Measurements from ENCODE around the gene SERPINE1.
"Not testable (repeated sequence)": the region's sequence is repeated elsewhere in the genome, so short reads cannot be mapped to it uniquely, and the experiment has no call there.

SERPINE1 gene

DNA sequence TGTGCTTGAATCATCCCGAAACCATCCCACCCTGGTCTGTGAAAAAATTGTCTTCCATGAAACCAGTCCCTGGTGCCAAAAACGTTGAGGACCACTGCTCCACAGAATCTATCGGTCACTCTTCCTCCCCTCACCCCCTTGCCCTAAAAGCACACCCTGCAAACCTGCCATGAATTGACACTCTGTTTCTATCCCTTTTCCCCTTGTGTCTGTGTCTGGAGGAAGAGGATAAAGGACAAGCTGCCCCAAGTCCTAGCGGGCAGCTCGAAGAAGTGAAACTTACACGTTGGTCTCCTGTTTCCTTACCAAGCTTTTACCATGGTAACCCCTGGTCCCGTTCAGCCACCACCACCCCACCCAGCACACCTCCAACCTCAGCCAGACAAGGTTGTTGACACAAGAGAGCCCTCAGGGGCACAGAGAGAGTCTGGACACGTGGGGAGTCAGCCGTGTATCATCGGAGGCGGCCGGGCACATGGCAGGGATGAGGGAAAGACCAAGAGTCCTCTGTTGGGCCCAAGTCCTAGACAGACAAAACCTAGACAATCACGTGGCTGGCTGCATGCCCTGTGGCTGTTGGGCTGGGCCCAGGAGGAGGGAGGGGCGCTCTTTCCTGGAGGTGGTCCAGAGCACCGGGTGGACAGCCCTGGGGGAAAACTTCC lies 784 bp upstream of the SERPINE1 start:
- no peak for DNase-seq

DNA sequence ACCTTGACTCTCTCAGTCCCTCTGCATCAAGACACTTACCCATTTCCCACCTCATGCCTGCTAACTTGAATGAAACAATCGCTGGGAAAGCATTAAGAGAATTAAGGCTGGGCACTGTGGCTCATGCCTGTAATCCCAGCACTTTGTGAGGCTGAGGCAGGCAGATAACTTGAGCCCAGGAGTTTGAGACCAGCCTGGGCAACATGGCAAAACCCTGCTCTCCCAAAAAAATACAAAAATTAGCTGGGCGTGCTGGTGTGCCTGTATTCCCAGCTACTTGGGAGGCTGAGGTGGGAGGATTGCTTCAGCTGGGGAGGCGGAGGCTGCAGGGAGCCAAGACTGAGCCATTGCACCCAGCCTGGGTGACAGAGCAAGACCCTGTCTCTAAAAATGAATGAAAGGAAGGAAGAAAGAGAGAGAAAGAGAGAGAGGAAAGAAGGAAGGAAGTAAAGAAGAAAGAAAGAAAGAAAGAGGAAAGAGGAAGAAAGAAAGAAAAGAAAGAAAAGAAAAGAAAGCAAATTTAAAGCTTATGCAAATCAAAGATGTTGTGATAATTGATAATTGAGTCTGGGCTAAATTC lies 646 bp downstream of the SERPINE1 start:
- no peak for DNase-seq

DNA sequence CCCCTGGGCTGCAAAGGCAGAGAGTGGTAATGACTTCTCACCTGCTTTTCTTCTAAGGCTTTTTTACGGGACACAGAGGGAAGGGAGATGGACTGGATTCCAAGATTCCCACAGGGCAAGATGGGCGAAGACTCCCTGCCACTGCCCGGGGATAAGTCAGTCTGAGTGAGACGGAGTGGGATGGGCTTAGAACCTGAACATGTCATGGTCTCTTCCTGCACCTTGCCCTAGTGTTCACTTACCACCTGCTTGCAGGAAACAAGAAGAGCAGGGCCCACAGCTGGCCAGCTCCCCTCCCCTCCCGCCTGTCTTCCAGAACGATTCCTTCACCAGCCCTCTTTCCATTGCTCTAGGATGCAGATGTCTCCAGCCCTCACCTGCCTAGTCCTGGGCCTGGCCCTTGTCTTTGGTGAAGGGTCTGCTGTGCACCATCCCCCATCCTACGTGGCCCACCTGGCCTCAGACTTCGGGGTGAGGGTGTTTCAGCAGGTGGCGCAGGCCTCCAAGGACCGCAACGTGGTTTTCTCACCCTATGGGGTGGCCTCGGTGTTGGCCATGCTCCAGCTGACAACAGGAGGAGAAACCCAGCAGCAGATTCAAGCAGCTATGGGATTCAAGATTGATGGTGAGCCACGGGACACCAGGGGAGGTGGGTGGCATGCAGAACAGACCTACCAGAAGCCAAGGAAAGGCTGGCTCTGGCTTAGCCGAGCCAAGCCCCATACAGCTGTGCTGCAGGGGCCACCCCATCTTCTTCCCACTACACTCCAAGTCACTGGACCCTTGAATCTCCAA lies 1.3 kb downstream of the SERPINE1 start:
- no peak for DNase-seq

DNA sequence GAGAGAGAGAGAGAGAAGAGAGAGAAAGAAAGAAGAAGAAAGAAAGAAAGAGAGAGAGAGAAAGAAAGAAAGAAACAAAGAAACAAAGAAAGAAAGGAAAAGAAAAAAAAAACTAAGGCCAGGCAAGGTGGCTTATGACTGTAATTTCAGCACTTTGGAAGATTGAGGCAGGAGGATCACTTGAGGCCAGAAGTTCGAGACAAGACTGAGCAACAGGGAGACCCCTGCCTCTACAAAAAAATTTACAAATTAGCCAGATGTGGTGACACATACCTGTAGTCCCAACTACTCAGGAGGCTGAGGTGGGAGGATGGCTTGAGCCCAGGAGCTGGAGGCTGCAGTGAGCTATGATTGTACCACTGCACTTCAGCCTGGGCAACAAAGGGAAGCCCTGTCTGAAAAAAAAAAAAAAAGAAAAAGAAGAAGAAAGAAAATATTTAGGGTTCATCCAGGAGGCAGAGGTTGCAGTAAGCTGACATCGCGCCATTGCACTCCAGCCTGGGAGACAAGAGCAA lies 2.8 kb downstream of the SERPINE1 start:
- no peak for DNase-seq

DNA sequence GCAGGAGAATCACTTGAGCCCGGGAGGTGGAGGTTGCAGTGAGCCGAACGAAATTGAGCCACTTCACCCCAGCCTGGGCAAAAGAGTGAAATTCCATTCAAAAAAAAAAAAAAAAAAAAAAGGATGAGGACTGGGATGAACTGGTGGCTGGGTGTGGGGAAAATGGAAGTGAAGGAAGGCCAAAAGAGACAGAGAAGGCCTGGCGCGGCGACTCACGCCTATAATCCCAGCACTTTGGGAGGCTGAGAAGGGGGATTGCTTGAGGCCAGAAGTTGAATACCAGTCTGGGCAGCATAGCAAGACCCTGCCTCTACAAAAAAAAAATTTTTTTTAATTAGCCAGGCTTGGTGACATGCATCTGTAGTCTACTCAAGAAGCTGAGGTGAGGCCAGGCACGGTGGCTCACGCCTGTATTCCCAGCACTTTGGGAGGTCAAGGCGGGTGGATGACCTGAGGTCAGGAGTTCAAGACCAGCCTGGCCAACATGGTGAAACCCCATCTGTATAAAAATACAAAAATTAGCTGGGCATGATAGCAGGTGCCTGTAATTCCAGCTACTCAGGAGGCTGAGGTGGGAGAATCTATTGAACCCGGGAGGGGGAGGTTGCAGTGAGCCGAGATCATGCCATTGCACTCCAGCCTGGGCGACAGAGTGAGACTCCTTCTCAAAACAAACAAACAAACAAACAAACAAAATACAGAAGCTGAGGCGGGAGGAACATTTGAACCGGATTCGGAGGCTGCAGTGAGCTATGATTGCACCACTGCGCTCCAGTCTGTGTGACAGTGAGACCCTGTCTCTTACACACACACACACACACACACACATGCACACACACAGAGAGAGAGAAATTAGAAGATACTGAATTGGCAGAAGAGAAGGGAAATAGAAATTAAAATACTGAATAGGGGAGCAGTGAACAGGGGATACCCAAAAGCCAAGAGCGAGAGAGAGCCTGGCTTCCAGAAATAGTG lies 6.0 kb downstream of the SERPINE1 start:
- not testable (repeated sequence) for DNase-seq

DNA sequence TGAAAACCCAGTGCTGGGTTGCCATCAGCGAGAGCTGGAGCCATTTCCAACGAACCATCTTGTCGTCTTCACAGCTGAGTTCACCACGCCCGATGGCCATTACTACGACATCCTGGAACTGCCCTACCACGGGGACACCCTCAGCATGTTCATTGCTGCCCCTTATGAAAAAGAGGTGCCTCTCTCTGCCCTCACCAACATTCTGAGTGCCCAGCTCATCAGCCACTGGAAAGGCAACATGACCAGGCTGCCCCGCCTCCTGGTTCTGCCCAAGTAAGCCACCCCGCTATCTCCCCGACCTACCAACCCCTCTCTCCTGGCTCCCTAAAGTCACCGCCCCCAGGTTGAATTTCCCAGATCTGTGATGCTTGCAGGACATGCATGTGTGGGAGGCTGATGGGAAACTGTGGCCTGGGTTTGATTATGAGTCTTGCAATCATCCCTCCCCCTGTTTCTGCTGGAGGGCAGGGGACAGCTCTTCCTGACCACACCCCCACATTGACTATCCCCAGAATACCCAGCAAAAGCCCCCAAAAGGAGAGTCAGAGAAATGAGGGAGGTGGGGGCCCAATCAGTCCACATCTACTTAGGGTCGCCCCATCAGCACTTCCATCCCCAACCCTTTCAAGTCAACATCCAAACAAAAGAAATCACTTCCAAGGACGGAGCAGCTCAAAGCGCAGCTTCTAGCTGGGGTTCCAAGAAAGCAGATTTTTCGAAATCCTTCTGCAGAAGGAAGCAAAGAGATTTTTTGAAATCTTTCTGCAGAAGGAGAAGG lies 6.9 kb downstream of the SERPINE1 start:
- DNase-seq: no peak

DNA sequence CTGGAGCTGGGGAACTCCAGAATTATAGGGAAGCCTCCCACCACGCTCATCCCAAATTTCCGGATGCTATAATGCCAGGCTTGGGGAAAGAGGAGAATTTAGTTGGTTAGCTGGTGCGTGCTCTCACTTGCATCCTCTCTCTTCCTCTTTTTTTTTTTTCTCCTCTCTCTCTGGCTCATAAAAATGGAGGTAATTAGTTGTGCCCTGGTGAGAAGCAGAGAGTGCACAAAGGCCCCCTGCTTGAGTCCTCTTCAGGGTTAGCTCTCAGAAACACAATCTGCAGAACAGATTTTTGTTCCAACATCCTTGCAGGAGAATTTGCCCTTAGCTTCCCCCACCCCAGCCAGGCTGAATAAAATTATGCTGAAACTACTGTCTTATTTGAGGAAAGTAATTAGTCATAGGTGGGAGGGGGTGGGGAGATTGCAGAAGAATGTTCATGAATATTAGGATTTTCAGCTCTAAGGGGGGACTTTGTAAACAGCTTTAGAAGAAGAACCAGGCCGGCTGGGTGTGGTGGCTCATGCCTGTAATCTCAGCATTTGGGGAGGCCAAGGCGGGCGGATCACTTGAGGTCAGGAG lies 7.6 kb downstream of the SERPINE1 start:
- no peak for DNase-seq

DNA sequence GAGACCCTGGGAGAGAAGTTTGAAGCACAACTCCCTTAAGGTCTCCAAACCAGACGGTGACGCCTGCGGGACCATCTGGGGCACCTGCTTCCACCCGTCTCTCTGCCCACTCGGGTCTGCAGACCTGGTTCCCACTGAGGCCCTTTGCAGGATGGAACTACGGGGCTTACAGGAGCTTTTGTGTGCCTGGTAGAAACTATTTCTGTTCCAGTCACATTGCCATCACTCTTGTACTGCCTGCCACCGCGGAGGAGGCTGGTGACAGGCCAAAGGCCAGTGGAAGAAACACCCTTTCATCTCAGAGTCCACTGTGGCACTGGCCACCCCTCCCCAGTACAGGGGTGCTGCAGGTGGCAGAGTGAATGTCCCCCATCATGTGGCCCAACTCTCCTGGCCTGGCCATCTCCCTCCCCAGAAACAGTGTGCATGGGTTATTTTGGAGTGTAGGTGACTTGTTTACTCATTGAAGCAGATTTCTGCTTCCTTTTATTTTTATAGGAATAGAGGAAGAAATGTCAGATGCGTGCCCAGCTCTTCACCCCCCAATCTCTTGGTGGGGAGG lies 10.8 kb downstream of the SERPINE1 start:
- no peak for DNase-seq

DNA sequence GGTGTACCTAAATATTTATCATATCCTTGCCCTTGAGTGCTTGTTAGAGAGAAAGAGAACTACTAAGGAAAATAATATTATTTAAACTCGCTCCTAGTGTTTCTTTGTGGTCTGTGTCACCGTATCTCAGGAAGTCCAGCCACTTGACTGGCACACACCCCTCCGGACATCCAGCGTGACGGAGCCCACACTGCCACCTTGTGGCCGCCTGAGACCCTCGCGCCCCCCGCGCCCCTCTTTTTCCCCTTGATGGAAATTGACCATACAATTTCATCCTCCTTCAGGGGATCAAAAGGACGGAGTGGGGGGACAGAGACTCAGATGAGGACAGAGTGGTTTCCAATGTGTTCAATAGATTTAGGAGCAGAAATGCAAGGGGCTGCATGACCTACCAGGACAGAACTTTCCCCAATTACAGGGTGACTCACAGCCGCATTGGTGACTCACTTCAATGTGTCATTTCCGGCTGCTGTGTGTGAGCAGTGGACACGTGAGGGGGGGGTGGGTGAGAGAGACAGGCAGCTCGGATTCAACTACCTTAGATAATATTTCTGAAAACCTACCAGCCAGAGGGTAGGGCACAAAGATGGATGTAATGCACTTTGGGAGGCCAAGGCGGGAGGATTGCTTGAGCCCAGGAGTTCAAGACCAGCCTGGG lies 11.4 kb downstream of the SERPINE1 start:
- no peak for DNase-seq

DNA sequence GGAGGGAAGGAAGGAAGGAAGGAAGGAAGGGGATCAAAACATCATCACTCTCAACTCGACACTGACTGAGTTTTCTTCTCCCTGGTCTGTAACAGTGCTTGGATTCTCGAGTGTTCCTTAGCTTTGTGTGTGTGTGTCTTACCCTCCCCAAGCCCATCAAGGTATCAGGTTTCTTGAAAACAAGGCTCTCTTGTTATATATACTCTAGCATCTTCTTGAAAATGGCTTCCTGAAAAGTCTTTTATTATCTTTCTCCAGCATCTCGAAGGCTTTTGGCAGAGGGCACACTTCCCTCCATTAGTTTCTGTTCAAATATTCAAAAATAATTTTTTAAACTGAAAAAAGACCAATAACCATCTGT lies 13.4 kb downstream of the SERPINE1 start:
- DNase-seq: no peak

DNA sequence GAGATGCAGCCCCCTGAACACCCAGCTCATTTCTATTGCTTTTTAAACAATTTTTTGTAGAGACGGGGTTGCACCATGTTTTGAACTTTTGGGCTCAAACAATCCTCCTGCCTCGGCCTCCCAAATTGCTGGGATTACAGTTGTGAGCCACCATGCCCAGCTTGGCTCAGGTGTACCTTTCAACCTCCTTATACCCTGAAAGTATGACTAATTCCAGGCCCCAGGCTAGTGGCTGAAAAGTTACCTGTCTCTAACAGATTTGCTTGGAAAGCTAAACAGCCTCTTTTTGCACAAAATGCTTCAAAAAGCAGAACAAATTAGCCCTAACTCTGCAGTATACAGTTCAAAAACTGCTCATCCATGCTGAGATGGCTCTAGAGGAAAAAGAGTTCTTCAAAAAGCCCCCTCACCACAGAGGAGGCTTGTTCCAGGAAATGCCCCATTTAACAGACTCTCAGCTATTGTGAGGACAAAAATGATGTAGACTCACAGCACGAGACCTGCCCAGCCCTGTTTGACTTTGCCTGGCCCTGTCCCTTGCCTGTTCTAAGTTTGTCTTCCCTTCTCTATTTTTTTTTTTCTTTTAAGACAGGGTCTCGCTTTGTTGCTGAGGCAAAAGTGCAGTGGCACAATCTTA lies 14.0 kb downstream of the SERPINE1 start:
- DNase-seq: no peak

DNA sequence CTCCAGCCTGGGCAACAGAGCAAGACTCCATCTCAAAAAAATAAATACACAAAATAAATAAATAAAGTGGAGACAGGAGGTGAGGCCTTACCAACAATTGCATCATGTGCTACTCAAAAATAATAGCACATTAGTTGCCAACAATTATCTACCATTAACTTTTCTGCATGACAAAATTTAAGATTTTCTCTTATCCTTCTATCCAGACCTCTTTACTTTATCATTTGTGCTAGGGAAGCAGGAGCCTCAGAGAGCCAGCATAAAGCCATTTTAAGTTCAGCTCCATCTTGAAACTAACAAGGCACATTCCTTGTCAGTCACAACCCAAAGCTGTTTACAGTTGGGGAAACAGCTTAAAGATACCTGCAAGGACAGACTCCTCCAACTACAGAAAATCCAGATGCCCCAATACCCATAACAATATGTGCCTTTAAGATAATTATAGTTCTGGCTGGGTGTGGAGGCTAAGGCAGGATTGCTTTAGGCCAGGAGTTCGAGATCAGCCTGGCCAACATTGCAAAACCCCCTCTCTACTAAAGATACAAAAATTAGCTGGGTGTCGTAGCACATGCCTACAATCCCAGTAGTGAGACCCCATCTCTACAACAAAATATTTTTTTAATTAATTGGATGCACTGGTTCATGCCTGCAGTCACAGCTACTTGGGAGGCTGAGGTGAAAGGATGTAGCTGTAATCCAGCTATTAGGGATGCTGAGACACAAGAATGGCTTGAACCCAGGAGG lies 25.2 kb downstream of the SERPINE1 start:
- DNase-seq: no peak

DNA sequence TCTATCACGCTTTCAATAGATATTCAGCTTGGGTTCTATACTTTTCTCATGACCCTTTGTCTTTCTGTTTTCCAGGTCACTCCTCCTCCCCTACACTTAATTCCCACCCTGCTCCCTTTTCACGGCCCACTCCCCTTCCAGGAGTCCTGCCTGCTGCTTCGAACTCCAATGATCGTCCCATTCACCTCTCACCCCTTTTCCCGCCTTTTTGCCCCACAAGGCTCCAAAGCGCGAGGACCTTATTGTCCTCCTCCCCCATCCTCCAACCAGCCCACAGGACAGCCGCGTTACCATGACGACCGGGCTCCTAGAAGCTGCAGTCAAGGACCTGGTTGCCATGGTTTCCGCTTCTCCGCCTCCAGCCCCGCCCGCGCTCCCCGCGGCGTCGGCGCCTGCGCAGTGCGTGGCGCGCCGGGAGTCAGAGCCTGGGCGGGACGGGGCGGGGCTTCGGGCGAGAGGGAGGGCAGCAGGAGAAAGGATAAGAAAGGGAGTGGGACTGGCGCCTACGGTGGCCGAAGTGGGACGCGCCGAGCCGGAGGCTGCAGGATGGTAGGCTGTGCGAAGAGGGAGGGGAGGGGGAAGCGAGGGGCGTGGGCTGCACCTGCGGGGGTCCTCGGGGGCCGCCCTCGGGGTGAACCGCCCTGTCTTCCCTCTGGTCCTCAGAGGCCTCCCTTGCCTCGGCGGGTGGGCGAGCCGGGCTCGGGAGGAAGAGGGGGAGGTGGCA lies 27.2 kb downstream of the SERPINE1 start, which contains the start of gene AP1S1:
Gene AP1S1, plus strand, starts transcription at position 508 of the 724 bp plus-strand sequence. Its CDS starts 39 bp downstream, at position 547.
- peak; percentile 95 to 99 for DNase-seq

DNA sequence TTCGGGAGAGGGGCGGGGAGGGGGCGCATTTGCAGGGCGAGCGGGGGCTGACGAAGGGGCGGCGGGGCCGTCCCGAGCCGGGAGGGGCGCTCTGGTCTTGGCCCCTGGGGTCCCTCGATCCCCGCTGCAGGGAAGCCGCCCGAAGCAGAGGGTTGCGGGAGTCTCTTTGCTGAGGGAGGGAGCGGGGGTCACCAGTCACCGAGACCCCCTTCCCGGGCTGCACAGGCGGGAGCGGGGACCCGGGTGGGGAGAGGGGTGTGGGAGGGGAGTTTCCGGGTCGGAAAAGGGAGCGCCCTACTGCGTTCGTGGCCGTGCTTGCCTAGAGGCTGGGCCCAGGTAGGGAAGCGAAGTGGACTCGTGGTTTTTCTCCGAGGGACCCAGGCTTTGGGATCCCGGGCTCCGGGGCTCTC lies 27.8 kb downstream of the SERPINE1 start:
- DNase-seq: no peak

DNA sequence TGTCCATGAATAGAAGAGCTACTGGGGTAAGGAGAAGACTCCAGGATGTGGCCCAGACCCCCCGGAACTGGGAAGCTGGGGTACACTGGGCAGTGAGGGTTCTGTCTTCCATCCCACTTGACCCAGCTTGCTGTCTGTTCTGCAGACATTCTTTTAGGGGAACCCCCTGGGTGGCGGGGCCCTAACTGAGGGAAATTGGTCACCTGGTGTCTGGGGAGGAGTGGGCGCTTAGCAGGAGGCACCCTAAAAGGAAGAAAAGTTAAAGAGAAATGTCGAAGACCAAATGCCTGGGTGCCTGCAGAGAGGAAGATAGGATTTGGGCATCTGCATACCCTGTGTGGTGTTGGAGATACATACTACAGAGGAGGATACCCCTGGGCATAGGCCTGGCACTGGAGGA lies 28.4 kb downstream of the SERPINE1 start:
- DNase-seq: no peak

DNA sequence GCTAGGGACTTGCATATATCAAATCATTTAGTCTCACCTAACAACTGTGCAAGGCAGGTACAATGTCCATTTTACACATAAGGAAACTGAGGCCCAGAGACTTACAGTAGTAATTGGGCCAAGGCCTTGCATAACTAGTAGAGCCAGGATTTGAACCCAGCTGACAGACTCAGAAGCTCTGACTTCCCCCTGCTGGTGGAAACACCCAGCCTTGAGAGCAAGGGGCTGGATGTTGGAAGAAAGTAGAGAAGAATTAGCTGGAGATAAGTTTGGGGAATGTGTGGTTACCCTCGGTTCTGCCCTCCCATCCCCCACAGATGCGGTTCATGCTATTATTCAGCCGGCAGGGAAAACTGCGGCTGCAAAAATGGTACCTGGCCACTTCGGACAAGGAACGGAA lies 29.4 kb downstream of the SERPINE1 start:
- DNase-seq: no peak

DNA sequence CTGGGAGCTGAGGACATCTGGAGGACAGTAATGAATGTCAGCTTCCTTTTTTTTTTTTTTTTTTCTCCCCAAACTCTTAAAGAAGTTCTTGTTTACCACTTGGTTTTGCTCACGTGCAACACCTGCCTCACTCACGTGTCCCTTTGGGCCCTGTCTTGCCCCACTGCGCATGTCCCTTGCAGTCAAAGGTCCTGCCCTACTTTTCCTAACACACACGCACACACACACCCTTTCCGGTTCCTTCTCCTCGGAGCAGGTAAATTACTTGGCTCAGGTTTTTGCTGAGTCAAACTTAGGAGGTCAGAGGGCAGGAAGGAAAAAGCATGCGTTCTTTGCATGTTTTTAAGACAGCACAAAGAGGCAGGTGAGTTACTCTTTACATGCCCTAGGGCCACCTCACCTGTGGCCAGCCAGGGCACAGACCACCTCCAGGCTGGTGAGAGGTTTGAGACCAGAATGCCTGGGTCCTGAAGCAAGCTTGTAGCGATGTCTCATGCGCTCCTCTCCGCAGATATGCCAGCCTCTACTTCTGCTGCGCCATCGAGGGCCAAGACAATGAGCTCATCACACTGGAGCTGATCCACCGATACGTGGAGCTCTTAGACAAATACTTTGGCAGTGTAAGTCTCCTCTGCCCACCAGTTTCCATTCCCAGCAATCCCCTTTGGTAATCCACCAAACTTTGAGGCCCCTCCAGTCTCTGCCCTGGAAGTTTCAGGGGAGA lies 30.1 kb downstream of the SERPINE1 start:
- DNase-seq: no peak
